ENCODE measurements around the gene KCNQ5. TPM values are rescaled to one million over a fixed set of nuclear protein-coding genes. Genes with fewer than 3 reads are reported as not detected.

The KCNQ5 gene
- total RNA-seq, 1 experiment from 2014 or later, result 9.4 TPM

- POLR2A ChIA-PET, result interaction anchor here (1.2 kb wide), 2 partner anchors 198 to 221 kb away, joined by 3 to 5 read pairs; no protein-coding TSS in a partner anchor
- Histone ChIP-seq H3K27ac (ENCODE audit: low read length) (peak overlapping the region; percentile 13), H3K9me3 (ENCODE audit: control insufficient read depth, insufficient read depth, low read depth, low read length) (no peaks in the 10 kb centered on the region), H3K36me3 (ENCODE audit: control insufficient read depth, insufficient read depth, low read length) (no peaks in the 10 kb centered on the region), H3K4me1 (ENCODE audit: control insufficient read depth, insufficient read depth, low read length) (peaks cover 21% of the 10 kb centered on the region), H3K27me3 (ENCODE audit: control insufficient read depth, insufficient read depth, low read length) (no peaks in the 10 kb centered on the region; the same call in 1 of the 2 replicates), H3K4me3 (ENCODE audit: low read depth in 2 of 2, low read length in 2 of 2) (peak overlapping the region in 1 of 2 experiments; percentile 92; a peak in 2 of 4 replicates)
- CTCF ChIA-PET, result interaction anchor here (0.8 kb wide), 1 partner anchor 208 kb away, joined by 6 read pairs; no protein-coding TSS in a partner anchor
- no peak for ATAC-seq
- DNase-seq (ENCODE audit: low read depth, low spot score), result no peak
- in situ Hi-C loops (cut with HindIII; ENCODE audit: low pct_unique_long_range_greater_than_20kb, low sequenced_read_pairs), result no loop called here
- no TSS peak for BruUV-seq (replicated peaks)
- intact Hi-C loops (cut with micrococcal nuclease; ENCODE audit: unreplicated experiment), result no loop called here
- TF ChIP-seq TCF7L2 (IDR thresholded peaks at IDR 0.05; ENCODE audit: low read depth, low read length) (no peak), SIN3A (IDR thresholded peaks at IDR 0.05; ENCODE audit: borderline replicate concordance, insufficient read depth, low read depth, low read length) (no peak), CTCF (IDR thresholded peaks at IDR 0.05) (no peak), POLR2AphosphoS5 (IDR thresholded peaks at IDR 0.05; ENCODE audit: low read depth, low read length) (no peak)
- TF ChIP-seq, protein P1, sequence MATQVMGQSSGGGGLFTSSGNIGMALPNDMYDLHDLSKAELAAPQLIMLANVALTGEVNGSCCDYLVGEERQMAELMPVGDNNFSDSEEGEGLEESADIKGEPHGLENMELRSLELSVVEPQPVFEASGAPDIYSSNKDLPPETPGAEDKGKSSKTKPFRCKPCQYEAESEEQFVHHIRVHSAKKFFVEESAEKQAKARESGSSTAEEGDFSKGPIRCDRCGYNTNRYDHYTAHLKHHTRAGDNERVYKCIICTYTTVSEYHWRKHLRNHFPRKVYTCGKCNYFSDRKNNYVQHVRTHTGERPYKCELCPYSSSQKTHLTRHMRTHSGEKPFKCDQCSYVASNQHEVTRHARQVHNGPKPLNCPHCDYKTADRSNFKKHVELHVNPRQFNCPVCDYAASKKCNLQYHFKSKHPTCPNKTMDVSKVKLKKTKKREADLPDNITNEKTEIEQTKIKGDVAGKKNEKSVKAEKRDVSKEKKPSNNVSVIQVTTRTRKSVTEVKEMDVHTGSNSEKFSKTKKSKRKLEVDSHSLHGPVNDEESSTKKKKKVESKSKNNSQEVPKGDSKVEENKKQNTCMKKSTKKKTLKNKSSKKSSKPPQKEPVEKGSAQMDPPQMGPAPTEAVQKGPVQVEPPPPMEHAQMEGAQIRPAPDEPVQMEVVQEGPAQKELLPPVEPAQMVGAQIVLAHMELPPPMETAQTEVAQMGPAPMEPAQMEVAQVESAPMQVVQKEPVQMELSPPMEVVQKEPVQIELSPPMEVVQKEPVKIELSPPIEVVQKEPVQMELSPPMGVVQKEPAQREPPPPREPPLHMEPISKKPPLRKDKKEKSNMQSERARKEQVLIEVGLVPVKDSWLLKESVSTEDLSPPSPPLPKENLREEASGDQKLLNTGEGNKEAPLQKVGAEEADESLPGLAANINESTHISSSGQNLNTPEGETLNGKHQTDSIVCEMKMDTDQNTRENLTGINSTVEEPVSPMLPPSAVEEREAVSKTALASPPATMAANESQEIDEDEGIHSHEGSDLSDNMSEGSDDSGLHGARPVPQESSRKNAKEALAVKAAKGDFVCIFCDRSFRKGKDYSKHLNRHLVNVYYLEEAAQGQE (IDR thresholded peaks at IDR 0.05; ENCODE audit: insufficient read depth in 1 of 2, low read depth in 2 of 2, low read length in 1 of 2), result no peak
These were observed 1.8 kb upstream of the KCNQ5 start for GRCh38 chr6:72619883-72620696.

DNA sequence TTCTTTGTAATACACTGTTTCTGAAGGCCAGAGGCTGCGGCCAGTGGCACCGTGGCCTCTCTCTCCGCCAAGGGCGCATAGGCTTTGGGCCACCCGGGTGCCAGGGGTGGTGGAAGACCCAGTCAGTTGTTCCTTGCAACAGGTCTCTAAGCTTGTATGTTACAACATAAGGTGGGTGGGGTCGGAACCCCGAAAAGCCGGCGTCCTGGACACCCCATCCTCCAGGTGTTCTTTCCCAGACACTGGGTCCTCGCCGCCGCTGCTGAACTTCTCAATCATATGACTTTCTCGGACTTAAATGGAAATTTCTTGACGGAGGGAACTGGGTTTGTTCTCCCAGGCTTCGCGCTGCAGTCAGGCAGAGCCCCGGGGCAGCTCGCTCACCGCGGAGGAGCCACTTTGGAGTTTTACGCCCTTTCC is 983 bp upstream of the KCNQ5 start:
- TF ChIP-seq CTCF (IDR thresholded peaks at IDR 0.05) (no peak), TCF7L2 (IDR thresholded peaks at IDR 0.05; ENCODE audit: low read depth, low read length) (no peak), SIN3A (IDR thresholded peaks at IDR 0.05; ENCODE audit: borderline replicate concordance, insufficient read depth, low read depth, low read length) (no peak), POLR2AphosphoS5 (IDR thresholded peaks at IDR 0.05; ENCODE audit: low read depth, low read length) (no peak)
- TF ChIP-seq, protein P1 (IDR thresholded peaks at IDR 0.05; ENCODE audit: insufficient read depth in 1 of 2, low read depth in 2 of 2, low read length in 1 of 2), result no peak
- POLR2A ChIA-PET, result interaction anchor here (1.2 kb wide), 2 partner anchors 197 to 220 kb away, joined by 3 to 5 read pairs; no protein-coding TSS in a partner anchor
- intact Hi-C loops (cut with micrococcal nuclease; ENCODE audit: unreplicated experiment) (no loop called here), in situ Hi-C loops (cut with HindIII; ENCODE audit: low pct_unique_long_range_greater_than_20kb, low sequenced_read_pairs) (no loop called here)
- CTCF ChIA-PET, result no interaction called here
- BruUV-seq (replicated peaks), result no TSS peak
- peak overlapping the region; percentile 78 for H3K27ac ChIP-seq (ENCODE audit: low read length)
- no peak for DNase-seq (ENCODE audit: low read depth, low spot score)
- H3K27me3 ChIP-seq (ENCODE audit: control insufficient read depth, insufficient read depth, low read length), result no peaks in the 10 kb centered on the region; the same call in 1 of the 2 replicates
- ATAC-seq, result no peak
- peak overlapping the region; percentile 71 to 92 for H3K4me3 ChIP-seq (ENCODE audit: low read depth in 2 of 2, low read length in 2 of 2)
- H3K4me1 ChIP-seq (ENCODE audit: control insufficient read depth, insufficient read depth, low read length), result peaks cover 24% of the 10 kb centered on the region
- no peaks in the 10 kb centered on the region for H3K9me3 ChIP-seq (ENCODE audit: control insufficient read depth, insufficient read depth, low read depth, low read length)
- H3K36me3 ChIP-seq (ENCODE audit: control insufficient read depth, insufficient read depth, low read length), result no peaks in the 10 kb centered on the region

All from Panc1 (cell line).